HepG2 (cell line): ENCODE results near the gene CMTM4. TPM values are rescaled to one million over a fixed set of nuclear protein-coding genes. Genes with fewer than 3 reads are reported as not detected.

ENCODE experiments used
- CENPT ChIP-seq: sonication (generic); formaldehyde crosslinking; IDR thresholded peaks from 2 replicates; pipeline ENCODE4 v1.8.0; 2022; ENCODE audit warnings: low read depth, mild to moderate bottlenecking, moderate library complexity, missing genetic modification reagents
- EHMT2 ChIP-seq: fragments of 200-600 bp; sonication (generic); IDR thresholded peaks from 2 replicates; pipeline ENCODE4 v1.7.0; 2017; ENCODE audit warnings: antibody characterized with exemption, low read depth, low read length, borderline replicate concordance
- MTA1 ChIP-seq: sonication (generic); formaldehyde crosslinking; IDR thresholded peaks from 2 replicates; pipeline ENCODE4 v1.4.0; 2020; ENCODE audit warnings: missing genetic modification reagents, mild to moderate bottlenecking, borderline replicate concordance
- MTF1 ChIP-seq: sonication (generic); formaldehyde crosslinking; IDR thresholded peaks from 2 replicates; pipeline ENCODE4 v1.5.0; 2020; ENCODE audit warnings: missing genetic modification reagents
- NCOA1 ChIP-seq: sonication (generic); formaldehyde crosslinking; IDR thresholded peaks from 2 replicates; pipeline ENCODE4 v1.9.0; 2021; ENCODE audit warnings: missing genetic modification reagents
- SATB2 ChIP-seq: sonication (generic); formaldehyde crosslinking; IDR thresholded peaks from 2 replicates; pipeline ENCODE4 v1.5.0; 2020; ENCODE audit warnings: missing genetic modification reagents
- SCMH1 ChIP-seq: sonication (generic); formaldehyde crosslinking; IDR thresholded peaks from 2 replicates; pipeline ENCODE4 v1.9.0; 2021; ENCODE audit warnings: missing genetic modification reagents, mild to moderate bottlenecking, borderline replicate concordance
- SRSF1 ChIP-seq: fragments of 200-400 bp; formaldehyde crosslinking; optimal IDR thresholded peaks from 2 replicates; pipeline ENCODE3; 2017; ENCODE audit warnings: mild to moderate bottlenecking, low read depth, low read length, moderate library complexity
- TEF ChIP-seq: sonication (generic); formaldehyde crosslinking; IDR thresholded peaks from 2 replicates; pipeline ENCODE4 v1.5.0; 2020; ENCODE audit warnings: missing genetic modification reagents
- ZC3H13 ChIP-seq: sonication (generic); formaldehyde crosslinking; IDR thresholded peaks from 2 replicates; pipeline ENCODE4 v1.8.1; 2023; ENCODE audit warnings: mild to moderate bottlenecking, missing genetic modification reagents, moderate library complexity
- ZFP37 ChIP-seq: sonication (generic); formaldehyde crosslinking; IDR thresholded peaks from 2 replicates; pipeline ENCODE4 v1.4.0; 2020; ENCODE audit warnings: missing genetic modification reagents, borderline replicate concordance
- ZFX ChIP-seq: sonication (generic); formaldehyde crosslinking; IDR thresholded peaks from 2 replicates; pipeline ENCODE4 v1.4.0; 2020; ENCODE audit warnings: mild to moderate bottlenecking, low read depth, missing genetic modification reagents, moderate library complexity
- ZNF292 ChIP-seq: sonication (generic); formaldehyde crosslinking; IDR thresholded peaks from 2 replicates; pipeline ENCODE4 v1.8.1; 2022; ENCODE audit warnings: mild to moderate bottlenecking, low read depth, missing genetic modification reagents, borderline replicate concordance
- ZNF326 ChIP-seq: sonication (generic); formaldehyde crosslinking; IDR thresholded peaks from 2 replicates; pipeline ENCODE4 v1.4.0; 2020; ENCODE audit warnings: missing genetic modification reagents, borderline replicate concordance
- ZNF451 ChIP-seq: sonication (generic); formaldehyde crosslinking; IDR thresholded peaks from 2 replicates; pipeline ENCODE4 v1.5.0; 2020; ENCODE audit warnings: mild to moderate bottlenecking, missing genetic modification reagents
- ZNF484 ChIP-seq: sonication (generic); formaldehyde crosslinking; IDR thresholded peaks from 2 replicates; pipeline ENCODE4 v1.5.1; 2020; ENCODE audit warnings: mild to moderate bottlenecking, low read depth, missing genetic modification reagents, borderline replicate concordance
- ZNF597 ChIP-seq: sonication (generic); formaldehyde crosslinking; IDR thresholded peaks from 2 replicates; pipeline ENCODE4 v1.5.0; 2020; ENCODE audit warnings: missing genetic modification reagents
- ZNF768 ChIP-seq: sonication (generic); formaldehyde crosslinking; IDR thresholded peaks from 2 replicates; pipeline ENCODE4 v1.4.0; 2020; ENCODE audit warnings: missing genetic modification reagents
- ZNF784 ChIP-seq: sonication (generic); formaldehyde crosslinking; IDR thresholded peaks from 2 replicates; pipeline ENCODE4 v1.5.1; 2020; ENCODE audit warnings: missing genetic modification reagents, mild to moderate bottlenecking, borderline replicate concordance
- ZNF883 ChIP-seq: sonication (generic); formaldehyde crosslinking; IDR thresholded peaks from 2 replicates; pipeline ENCODE4 v1.5.1; 2020; ENCODE audit warnings: mild to moderate bottlenecking, missing genetic modification reagents; ENCODE audit errors: not compliant biosample characterization
- polyA plus RNA-seq, 8 experiments: library from polyadenylated mRNA; depleted of rRNA in 3 of 8; stranded (reverse) in 7 of 8; unstranded in 1 of 8; fragments of >200 nt; fragmentation: Illumina TruSeq in 4 of 8; extraction: Trizol in 4 of 8; gene quantifications; 2 replicates each; pipeline versions ENCODE4 v1.2.1 to v1.2.3, GENCODE V29; 2011 to 2016; ENCODE audit warnings: low read depth in 4 of 8, missing spikeins in 1 of 8, mixed read lengths in 1 of 8; ENCODE audit not compliant: insufficient read depth in 1 of 8
- total RNA-seq, 5 experiments: library from RNA; depleted of rRNA; stranded (reverse); fragments of >200 nt; fragmentation: Illumina TruSeq; extraction: Trizol; gene quantifications; 2 replicates each; pipeline ENCODE4 v1.2.3, GENCODE V29; 2016; ENCODE audit warnings: low read depth in 1 of 5
- TF ChIP-seq, protein P1 (sequence below): sonication (generic); formaldehyde crosslinking; conservative IDR thresholded peaks from 2 replicates; pipeline ENCODE4 v1.5.0; 2020; ENCODE audit warnings: missing genetic modification reagents
- TF ChIP-seq, protein P2 (sequence below), 2 experiments: fragments of 450-650 bp in 1 of 2; sonication (generic) in 1 of 2; formaldehyde crosslinking; IDR thresholded peaks; 2 replicates each; pipeline versions ENCODE4 v1.5.0 to v1.8.0; 2020 to 2022; ENCODE audit warnings: mild to moderate bottlenecking in 1 of 2, missing genetic modification reagents in 1 of 2
- TF ChIP-seq, protein P3 (sequence below): sonication (generic); formaldehyde crosslinking; IDR thresholded peaks from 2 replicates; pipeline ENCODE4 v1.4.0; 2020; ENCODE audit warnings: missing genetic modification reagents

The CMTM4 gene
- total and polyA plus RNA-seq, 2 of the 13 experiments (the other 11 are each of a cell fraction or from before 2014, with no cell fraction given), result 32.0 to 36.3 TPM

DNA sequence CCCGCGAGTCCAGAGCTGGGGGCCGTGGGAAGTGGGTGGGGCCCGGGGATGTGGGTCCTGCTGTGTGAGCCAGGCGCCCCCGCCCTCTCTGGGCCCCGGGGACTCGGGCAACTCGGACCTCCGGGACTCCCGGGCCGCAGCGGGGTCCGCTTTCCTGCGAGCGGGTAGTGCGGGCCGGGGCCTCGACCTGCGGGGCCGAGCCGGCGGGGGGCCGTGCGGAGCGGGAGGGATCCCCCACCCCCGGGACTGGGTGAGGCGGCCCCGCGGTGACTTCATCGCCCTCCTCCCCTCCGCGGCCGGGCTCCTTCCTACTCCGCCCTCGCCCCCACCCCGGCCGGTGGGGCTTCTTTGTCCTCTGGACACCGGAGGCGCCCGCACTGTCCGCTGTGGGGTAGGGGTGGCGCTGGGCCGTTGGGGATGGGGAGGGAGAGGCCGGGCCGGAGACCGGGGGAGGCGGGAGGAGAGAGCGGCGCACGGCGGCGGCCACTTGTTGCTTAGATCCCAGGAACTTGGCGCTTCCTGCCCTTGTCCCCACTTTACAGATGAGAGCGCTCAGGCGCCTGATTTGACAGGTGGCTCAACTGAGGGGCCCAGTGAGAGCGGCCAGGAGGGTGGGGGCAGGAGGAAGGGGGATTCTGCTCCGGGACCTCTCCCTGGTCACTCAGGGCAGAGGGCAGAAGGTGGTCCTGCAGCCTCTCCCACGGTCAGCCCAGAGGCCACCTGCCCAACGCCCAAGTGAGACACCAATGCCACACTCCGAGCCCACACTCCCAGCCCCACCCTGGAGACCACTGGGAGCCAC is 91.2 kb downstream of the CMTM4 start (continued):
- TF ChIP-seq TEF (CRISPR knock-in tag), result no peak
- 0 out of 2 replicates have a peak, but pooled peaks have one; percentile 1 for TF ChIP-seq NCOA1 (CRISPR knock-in tag)
- no peak for TF ChIP-seq SATB2 (CRISPR knock-in tag)
- TF ChIP-seq CENPT (CRISPR knock-in tag), result 0 out of 2 replicates have a peak, but pooled peaks have one; percentile 44
- TF ChIP-seq, protein P1, sequence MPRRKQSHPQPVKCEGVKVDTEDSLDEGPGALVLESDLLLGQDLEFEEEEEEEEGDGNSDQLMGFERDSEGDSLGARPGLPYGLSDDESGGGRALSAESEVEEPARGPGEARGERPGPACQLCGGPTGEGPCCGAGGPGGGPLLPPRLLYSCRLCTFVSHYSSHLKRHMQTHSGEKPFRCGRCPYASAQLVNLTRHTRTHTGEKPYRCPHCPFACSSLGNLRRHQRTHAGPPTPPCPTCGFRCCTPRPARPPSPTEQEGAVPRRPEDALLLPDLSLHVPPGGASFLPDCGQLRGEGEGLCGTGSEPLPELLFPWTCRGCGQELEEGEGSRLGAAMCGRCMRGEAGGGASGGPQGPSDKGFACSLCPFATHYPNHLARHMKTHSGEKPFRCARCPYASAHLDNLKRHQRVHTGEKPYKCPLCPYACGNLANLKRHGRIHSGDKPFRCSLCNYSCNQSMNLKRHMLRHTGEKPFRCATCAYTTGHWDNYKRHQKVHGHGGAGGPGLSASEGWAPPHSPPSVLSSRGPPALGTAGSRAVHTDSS (CRISPR knock-in tag), result peak; percentile 87; the same call in 1 of the 2 replicates
- TF ChIP-seq SCMH1 (CRISPR knock-in tag), result no peak
- TF ChIP-seq SRSF1, result peak; percentile 69
- TF ChIP-seq ZNF597 (CRISPR knock-in tag), result no peak
- no peak for TF ChIP-seq ZC3H13 (CRISPR knock-in tag)
- no peak for TF ChIP-seq ZNF451 (CRISPR knock-in tag)
- no peak for TF ChIP-seq ZNF484 (CRISPR knock-in tag)
- no peak for TF ChIP-seq ZFP37 (CRISPR knock-in tag)
- peak; percentile 92 for TF ChIP-seq ZNF768
- no peak for TF ChIP-seq ZNF326 (CRISPR knock-in tag)
- peak; percentile 60 for TF ChIP-seq ZFX (CRISPR knock-in tag)
- no peak for TF ChIP-seq ZNF784
- 0 out of 2 replicates have a peak, but pooled peaks have one; percentile 7 for TF ChIP-seq ZNF292
- TF ChIP-seq MTA1 (CRISPR knock-in tag), result peak; percentile 67; the same call in 1 of the 2 replicates
- no peak for TF ChIP-seq EHMT2
- TF ChIP-seq, protein P2, sequence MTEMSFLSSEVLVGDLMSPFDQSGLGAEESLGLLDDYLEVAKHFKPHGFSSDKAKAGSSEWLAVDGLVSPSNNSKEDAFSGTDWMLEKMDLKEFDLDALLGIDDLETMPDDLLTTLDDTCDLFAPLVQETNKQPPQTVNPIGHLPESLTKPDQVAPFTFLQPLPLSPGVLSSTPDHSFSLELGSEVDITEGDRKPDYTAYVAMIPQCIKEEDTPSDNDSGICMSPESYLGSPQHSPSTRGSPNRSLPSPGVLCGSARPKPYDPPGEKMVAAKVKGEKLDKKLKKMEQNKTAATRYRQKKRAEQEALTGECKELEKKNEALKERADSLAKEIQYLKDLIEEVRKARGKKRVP (CRISPR knock-in tag; IDR thresholded peaks at IDR 0.05), result no peak
- TF ChIP-seq, protein P3, sequence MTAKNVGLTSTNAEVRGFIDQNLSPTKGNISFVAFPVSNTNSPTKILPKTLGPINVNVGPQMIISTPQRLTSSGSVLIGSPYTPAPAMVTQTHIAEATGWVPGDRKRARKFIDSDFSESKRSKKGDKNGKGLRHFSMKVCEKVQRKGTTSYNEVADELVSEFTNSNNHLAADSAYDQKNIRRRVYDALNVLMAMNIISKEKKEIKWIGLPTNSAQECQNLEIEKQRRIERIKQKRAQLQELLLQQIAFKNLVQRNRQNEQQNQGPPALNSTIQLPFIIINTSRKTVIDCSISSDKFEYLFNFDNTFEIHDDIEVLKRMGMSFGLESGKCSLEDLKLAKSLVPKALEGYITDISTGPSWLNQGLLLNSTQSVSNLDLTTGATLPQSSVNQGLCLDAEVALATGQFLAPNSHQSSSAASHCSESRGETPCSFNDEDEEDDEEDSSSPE (CRISPR knock-in tag), result no peak
- TF ChIP-seq MTF1 (CRISPR knock-in tag), result no peak
- no peak for TF ChIP-seq ZNF883
